Stomach (tissue), 4 donors: ENCODE results near the gene HOXB8.

Experiments used
- CTCF ChIP-seq, 7 experiments: fragments of 450-650 bp in 4 of 7; fragments of 200-600 bp in 3 of 7; sonication (generic) in 3 of 7; IDR thresholded peaks; one replicate each; pipeline ENCODE4 v1.5.1; 2016 to 2019; ENCODE audit warnings: antibody characterized with exemption in 7 of 7, control low read depth in 2 of 7, mild to moderate bottlenecking in 1 of 7
- EP300 ChIP-seq: sonication (generic); formaldehyde crosslinking; IDR thresholded peaks from one replicate; pipeline ENCODE4 v1.6.1; 2017; ENCODE audit warnings: antibody characterized with exemption
- POLR2A ChIP-seq, 4 donors: fragments of 450-650 bp; IDR thresholded peaks; one replicate each; pipeline ENCODE4 v1.6.1; 2016; ENCODE audit warnings: antibody characterized with exemption in 4 of 4, control low read depth in 2 of 4, mild to moderate bottlenecking in 1 of 4, moderate library complexity in 1 of 4
- POLR2AphosphoS5 ChIP-seq, 3 donors: sonication (generic); formaldehyde crosslinking; IDR thresholded peaks; one replicate each; pipeline ENCODE4 v1.6.1; 2016; ENCODE audit warnings: antibody characterized with exemption in 3 of 3

GRCh38 chr17:48586355-48587258 is 28.5 kb downstream of the HOXB8 start:
- no peak for TF ChIP-seq EP300
- TF ChIP-seq POLR2A (IDR thresholded peaks at IDR 0.05): no peak
- no peak for TF ChIP-seq CTCF (IDR thresholded peaks at IDR 0.05)
- TF ChIP-seq POLR2AphosphoS5 (IDR thresholded peaks at IDR 0.05): no peak
